Psoas muscle (tissue), 8 donors: ENCODE measurements around the gene BSG. TPM values are rescaled to one million over a fixed set of nuclear protein-coding genes. Genes with fewer than 3 reads are reported as not detected.

Experiments used
- ATAC-seq, 4 donors: fragments of 200-7000 bp; cut with Tn5 transposase; one replicate each; pipeline ENCODE4 v1.9.1; 2020; ENCODE audit warnings: moderate library complexity in 3 of 4, mild to moderate bottlenecking in 2 of 4
- DNase-seq, 2 donors: peaks; one replicate each; pipeline ENCODE4 v3.0.0-alpha.2; 2020
- H3K27ac ChIP-seq: fragments of 200-600 bp; one replicate; pipeline ENCODE4 v1.8.0; 2022
- H3K27me3 ChIP-seq, 3 donors: fragments of 200-600 bp in 1 of 3; one replicate each; pipeline versions ENCODE4 v1.6.1 to v1.8.0; 2013 to 2022; ENCODE audit warnings: low read length in 2 of 3, mild to moderate bottlenecking in 2 of 3, moderate library complexity in 1 of 3; ENCODE audit not compliant: insufficient read depth in 3 of 3
- H3K36me3 ChIP-seq, 2 donors: fragments of 200-600 bp in 1 of 2; one replicate each; pipeline versions ENCODE4 v1.6.1 to v1.8.0; 2013 to 2022; ENCODE audit warnings: low read depth in 1 of 2, mild to moderate bottlenecking in 1 of 2, moderate library complexity in 1 of 2; ENCODE audit not compliant: insufficient read depth in 1 of 2
- H3K4me1 ChIP-seq: fragments of 200-600 bp; one replicate; pipeline ENCODE4 v1.8.0; 2022
- H3K4me3 ChIP-seq: fragments of 200-600 bp; one replicate; pipeline ENCODE4 v1.8.0; 2022; ENCODE audit warnings: mild to moderate bottlenecking
- H3K9me3 ChIP-seq: fragments of 200-600 bp; one replicate; pipeline ENCODE4 v1.8.0; 2022
- WGBS, 3 donors: extraction: QIAGEN DNeasy Blood & Tissue Kit; methylation state at CpG; one replicate each; pipeline versions ENCODE4 v1.1.6 to v1.1.7; 2013; 5-methylcytosine and 5-hydroxymethylcytosine counted together
- intact Hi-C, 2 donors: fragments of 100-400 bp; cut with DNase I; formaldehyde crosslinking; loops; one replicate each; pipeline versions ENCODE4 v1.11.0 to v1.14.2; 2022
- polyA plus RNA-seq, 3 donors: library from polyadenylated mRNA; stranded (reverse); fragments of 200-250 nt; gene quantifications; one replicate each; pipeline ENCODE4 v1.2.3, GENCODE V29; 2013
- total RNA-seq, 4 donors: library from RNA; stranded (reverse); fragmentation: NEBNext Ultra II Directional in 2 of 4; extraction: Animal tissue kit (Norgen Biotek cat#: 25700) in 2 of 4; gene quantifications; one replicate each; pipeline versions ENCODE4 v1.2.1 to v1.2.4, GENCODE V29; 2021 to 2023
- TF ChIP-seq, protein P1 (sequence below): fragments of 200-600 bp; IDR thresholded peaks from one replicate; pipeline ENCODE4 v1.8.0; 2022; ENCODE audit warnings: antibody characterized with exemption
- donor health status: healthy with polysubstance abuse.
- donor health status: DM: no; HTN: no; CAD: no; lungs with moderate emphysema.
- donor health status: Bipolar disorder and iron deficiency.
- donor health status: healthy.
- donor health status: DM: yes; HTN: yes; CAD: no.
- donor health status: DM: no; HTN: no; CAD: no.
- donor health status: DM: no; HTN: no; CAD: no.
- donor health status: DM: yes; HTN: yes; CAD: no.

The BSG gene
- total and polyA plus RNA-seq, 7 donors, result 172 to 381 (median 299) TPM

DNA sequence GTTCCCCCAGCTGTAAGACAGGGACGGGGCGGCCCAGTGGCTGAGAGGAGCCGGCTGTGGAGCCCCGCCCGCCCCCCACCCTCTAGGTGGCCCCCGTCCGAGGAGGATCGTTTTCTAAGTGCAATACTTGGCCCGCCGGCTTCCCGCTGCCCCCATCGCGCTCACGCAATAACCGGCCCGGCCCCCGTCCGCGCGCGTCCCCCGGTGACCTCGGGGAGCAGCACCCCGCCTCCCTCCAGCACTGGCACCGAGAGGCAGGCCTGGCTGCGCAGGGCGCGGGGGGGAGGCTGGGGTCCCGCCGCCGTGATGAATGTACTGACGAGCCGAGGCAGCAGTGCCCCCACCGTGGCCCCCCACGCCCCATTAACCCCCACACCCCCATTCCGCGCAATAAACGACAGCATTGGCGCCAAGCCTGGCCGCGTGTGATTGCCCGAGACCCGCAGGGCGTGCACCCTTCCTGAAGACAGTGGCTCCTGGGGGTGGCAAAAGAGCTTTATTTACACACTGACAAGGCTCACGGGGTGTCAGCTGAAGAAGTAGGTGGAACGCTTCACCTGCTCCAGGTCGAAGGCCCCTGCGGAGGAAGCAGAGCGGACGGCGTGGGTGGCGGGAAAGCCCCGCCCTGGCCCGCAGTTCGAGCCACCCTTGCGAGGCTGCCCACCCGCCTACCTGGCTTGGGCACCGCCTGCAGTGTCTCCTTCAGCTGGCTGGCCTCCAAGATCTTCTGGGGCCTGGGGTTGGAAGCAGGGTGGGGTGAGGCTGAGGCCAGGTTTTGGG lies 44.5 kb downstream of the BSG start:
- DNase-seq (no peak), ATAC-seq (peak in 2 of 4 donors; percentile 10 to 21)
- Histone ChIP-seq H3K27ac (no peak overlapping the region), H3K27me3 (peaks cover 0 to 7% (median 0%) of the 10 kb centered on the region in 3 donors), H3K4me3 (no peak overlapping the region), H3K9me3 (no peaks in the 10 kb centered on the region), H3K4me1 (no peaks in the 10 kb centered on the region), H3K36me3 (peaks cover 22 to 47% of the 10 kb centered on the region in 2 donors)
- TF ChIP-seq, protein P1, sequence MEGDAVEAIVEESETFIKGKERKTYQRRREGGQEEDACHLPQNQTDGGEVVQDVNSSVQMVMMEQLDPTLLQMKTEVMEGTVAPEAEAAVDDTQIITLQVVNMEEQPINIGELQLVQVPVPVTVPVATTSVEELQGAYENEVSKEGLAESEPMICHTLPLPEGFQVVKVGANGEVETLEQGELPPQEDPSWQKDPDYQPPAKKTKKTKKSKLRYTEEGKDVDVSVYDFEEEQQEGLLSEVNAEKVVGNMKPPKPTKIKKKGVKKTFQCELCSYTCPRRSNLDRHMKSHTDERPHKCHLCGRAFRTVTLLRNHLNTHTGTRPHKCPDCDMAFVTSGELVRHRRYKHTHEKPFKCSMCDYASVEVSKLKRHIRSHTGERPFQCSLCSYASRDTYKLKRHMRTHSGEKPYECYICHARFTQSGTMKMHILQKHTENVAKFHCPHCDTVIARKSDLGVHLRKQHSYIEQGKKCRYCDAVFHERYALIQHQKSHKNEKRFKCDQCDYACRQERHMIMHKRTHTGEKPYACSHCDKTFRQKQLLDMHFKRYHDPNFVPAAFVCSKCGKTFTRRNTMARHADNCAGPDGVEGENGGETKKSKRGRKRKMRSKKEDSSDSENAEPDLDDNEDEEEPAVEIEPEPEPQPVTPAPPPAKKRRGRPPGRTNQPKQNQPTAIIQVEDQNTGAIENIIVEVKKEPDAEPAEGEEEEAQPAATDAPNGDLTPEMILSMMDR, result no peak
- 84 to 88% (median 87%) methylated on average over 54 to 58 of the region's 58 CpGs for WGBS, 3 donors
- intact Hi-C loops, result no loop called here

GRCh38 chr19:617551-618246 lies 45.3 kb downstream of the BSG start:
- DNase-seq (no peak), ATAC-seq (no peak)
- no peaks in the 10 kb centered on the region for H3K9me3 ChIP-seq
- intact Hi-C loops, result no loop called here
- H3K4me1 ChIP-seq, result no peaks in the 10 kb centered on the region
- peaks cover 0 to 7% (median 0%) of the 10 kb centered on the region in 3 donors for H3K27me3 ChIP-seq
- H3K36me3 ChIP-seq, result peaks cover 22 to 55% of the 10 kb centered on the region in 2 donors
- WGBS, 3 donors, result 88 to 89% (median 88%) methylated on average over 27 to 29 of the region's 29 CpGs
- TF ChIP-seq, protein P1, result no peak
- H3K4me3 ChIP-seq, result no peak overlapping the region
- H3K27ac ChIP-seq, result no peak overlapping the region

- Histone ChIP-seq H3K27me3 (peaks cover 0 to 7% (median 0%) of the 10 kb centered on the region in 3 donors), H3K4me3 (no peak overlapping the region), H3K36me3 (peaks cover 22 to 60% of the 10 kb centered on the region in 2 donors), H3K9me3 (no peaks in the 10 kb centered on the region), H3K4me1 (no peaks in the 10 kb centered on the region), H3K27ac (no peak overlapping the region)
- TF ChIP-seq, protein P1, result no peak
- intact Hi-C loops, result no loop called here
- 85 to 93% (median 89%) methylated on average over 18 to 19 of the region's 19 CpGs for WGBS, 3 donors
- DNase-seq (no peak), ATAC-seq (no peak)
Observed at GRCh38 chr19:618247-618619, 45.8 kb downstream of the BSG start.

DNA sequence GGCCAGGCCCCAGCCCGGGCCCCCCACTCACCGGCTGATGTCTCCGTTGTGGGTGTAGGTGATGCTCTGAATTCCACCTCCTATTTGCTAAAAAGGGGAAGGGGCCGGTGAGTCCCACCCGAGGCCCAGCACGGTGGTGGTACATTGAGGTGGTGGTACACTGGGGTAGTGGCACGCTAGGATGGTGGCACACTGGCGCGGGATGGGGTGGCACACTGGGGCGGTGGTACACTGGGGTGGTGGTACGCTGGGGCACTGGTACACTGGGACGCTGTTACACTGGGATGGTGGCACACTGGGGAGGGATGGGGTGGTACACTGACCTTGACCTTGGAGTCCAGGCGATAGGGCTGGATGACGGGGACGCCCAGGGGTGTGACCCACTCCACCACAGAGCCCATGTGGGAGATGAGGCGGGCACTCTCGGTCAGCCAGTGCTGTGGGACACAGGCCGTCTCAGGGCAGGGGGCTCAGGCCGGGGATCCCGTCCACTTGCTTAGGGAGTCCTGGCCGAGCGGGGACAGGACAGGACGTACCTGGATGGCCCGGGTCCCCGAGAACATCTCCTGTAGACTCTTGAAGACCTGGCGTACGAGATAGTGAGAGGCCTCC lies 46.4 kb downstream of the BSG start:
- Histone ChIP-seq H3K36me3 (peaks cover 22 to 65% of the 10 kb centered on the region in 2 donors), H3K4me3 (no peak overlapping the region), H3K27me3 (peaks cover 0 to 7% (median 0%) of the 10 kb centered on the region in 3 donors), H3K4me1 (no peaks in the 10 kb centered on the region), H3K27ac (no peak overlapping the region), H3K9me3 (no peaks in the 10 kb centered on the region)
- DNase-seq (no peak), ATAC-seq (no peak)
- WGBS, 3 donors, result 92 to 95% (median 95%) methylated on average over 25 to 27 of the region's 27 CpGs
- intact Hi-C loops, result no loop called here
- TF ChIP-seq, protein P1, result no peak
